Fibroblast of peridontal ligament (primary cell): ENCODE data around the gene TAF8.
"Not testable (repeated sequence)": the region's sequence is repeated elsewhere in the genome, so short reads cannot be mapped to it uniquely, and the experiment has no call there.

Experiments used
- DNase-seq: peaks from one replicate; pipeline ENCODE4 v3.0.0-alpha.2; 2010; ENCODE audit errors: extremely low read depth

TAF8 gene

GRCh38 chr6:42028234-42029061 lies 21.9 kb upstream of the TAF8 start:
- DNase-seq = no peak

GRCh38 chr6:42029062-42029685 lies 21.1 kb upstream of the TAF8 start:
- DNase-seq = no peak

- no peak for DNase-seq
Observed at GRCh38 chr6:42029881-42030280, 20.4 kb upstream of the TAF8 start.

GRCh38 chr6:42030585-42031506 lies 19.5 kb upstream of the TAF8 start:
- DNase-seq = no peak

DNA sequence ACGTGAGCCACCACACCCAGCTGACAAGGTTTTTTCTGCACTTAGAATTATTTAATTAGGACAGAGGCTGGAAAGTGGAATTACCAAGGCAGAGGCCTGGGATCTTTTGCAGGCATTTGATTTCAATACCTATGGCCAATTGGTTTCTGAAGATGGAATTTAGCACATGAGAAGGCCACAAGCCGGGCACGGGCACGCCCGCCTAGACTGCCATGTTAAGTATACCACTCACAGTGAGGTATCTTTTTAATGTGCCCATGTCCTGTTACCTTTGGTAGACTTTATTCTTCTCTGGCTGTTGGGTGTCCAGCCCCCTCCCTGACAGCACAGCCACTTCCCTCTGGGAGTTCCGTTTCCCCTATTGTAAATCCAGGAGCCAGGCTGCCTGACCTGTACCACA lies 18.0 kb upstream of the TAF8 start:
- DNase-seq = no peak

GRCh38 chr6:42037669-42038068 lies 12.7 kb upstream of the TAF8 start:
- DNase-seq = not testable (repeated sequence)

GRCh38 chr6:42038163-42038562 lies 12.2 kb upstream of the TAF8 start:
- DNase-seq = no peak

GRCh38 chr6:42038811-42039408 lies 11.4 kb upstream of the TAF8 start:
- DNase-seq = no peak

DNA sequence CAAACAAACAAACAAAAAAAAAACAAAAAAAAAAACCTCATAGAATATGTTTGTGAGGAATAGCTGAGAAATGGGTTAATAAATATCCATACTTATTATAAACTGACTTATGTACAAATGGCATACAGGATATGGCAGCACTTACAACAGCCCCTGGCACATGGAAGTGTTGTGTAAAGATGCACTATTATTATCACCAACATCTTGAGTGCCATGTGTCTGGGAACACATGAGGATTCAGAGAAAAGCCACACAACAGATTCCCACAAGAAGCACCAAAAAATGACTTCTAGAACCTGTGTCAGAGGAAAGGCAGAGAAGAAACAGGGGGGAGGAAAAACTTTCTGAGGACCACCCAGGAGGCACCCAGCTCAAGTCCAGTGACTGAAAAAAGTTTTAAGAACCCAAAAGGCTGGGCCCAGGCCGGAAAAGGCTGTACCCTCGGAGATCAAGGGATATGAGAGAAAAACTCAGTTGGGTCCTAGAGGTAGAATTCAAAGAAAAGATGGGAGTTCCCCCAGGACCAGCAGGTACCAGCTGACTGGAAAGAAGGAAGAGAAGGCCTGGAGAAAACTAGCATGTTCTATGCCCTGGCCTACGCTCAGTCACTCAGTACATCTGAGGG lies 9.4 kb upstream of the TAF8 start:
- no peak for DNase-seq

GRCh38 chr6:42041481-42042053 lies 8.8 kb upstream of the TAF8 start:
- DNase-seq = no peak

DNA sequence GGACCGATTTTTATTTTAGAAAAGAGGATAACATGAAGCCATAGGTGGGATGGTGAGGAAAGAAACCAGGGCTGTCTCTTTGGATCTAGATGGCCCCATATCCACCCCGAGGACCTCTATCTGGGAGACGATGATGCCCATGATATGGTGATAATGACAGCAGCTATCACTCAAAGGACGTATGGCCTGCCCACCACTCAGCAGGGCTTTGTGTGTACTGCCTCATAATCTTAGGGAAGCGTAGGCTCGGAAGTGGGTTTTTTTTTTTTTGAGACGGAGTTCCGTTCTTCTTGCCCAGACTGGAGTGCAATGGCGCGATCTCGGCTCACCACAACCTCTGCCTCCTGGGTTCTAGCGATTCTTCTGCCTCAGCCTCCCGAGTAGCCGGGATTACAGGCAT lies 8.2 kb upstream of the TAF8 start:
- no peak for DNase-seq

GRCh38 chr6:42043787-42044475 lies 6.4 kb upstream of the TAF8 start:
- DNase-seq = peak; percentile 82

DNA sequence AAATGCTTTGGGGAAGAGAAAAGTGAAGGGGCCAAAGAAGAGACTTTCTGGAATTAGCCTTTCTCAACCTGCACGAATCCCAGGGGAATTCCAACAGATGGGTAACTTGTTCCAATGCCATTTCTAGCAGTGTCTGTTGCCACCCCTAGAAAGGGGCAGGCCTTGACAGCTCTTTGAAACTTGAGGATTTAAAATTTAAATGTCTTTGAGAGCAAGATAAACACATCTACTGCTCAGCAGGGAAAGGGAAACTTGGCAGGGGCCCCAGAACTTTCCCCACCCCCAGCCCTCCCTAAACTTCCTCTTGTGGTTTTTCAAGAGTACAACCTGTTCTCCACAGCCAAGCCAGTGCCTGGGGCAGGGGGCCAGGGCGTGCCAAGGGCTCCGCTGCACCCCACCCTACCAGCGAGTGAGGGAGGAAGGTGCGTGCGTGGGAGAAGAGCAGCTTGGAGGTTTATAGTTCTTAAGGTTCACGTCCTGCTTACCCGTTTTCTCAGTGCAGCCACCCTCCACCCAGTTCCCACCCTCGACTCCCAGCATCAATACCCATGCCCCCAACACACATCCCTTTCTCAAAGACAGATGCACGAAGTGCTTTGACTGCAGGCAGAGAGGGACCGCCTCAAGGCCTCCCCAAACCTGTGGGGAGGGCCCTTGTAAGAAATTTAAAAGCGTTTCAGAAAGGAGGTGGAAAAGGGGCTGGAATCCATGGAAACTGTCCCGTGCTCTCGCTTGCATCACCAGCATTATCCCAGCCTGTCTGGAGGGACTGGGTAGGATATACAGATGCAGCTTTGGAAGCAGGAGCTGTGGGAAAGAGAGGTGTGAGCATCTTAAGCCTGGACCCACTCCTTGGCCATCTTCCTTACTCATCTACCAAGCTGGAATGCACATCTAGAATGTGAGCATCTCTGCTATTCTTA lies 4.5 kb upstream of the TAF8 start:
- peak; percentile 67 for DNase-seq

GRCh38 chr6:42046464-42047212 lies 3.7 kb upstream of the TAF8 start:
- DNase-seq = peak; percentile 52

DNA sequence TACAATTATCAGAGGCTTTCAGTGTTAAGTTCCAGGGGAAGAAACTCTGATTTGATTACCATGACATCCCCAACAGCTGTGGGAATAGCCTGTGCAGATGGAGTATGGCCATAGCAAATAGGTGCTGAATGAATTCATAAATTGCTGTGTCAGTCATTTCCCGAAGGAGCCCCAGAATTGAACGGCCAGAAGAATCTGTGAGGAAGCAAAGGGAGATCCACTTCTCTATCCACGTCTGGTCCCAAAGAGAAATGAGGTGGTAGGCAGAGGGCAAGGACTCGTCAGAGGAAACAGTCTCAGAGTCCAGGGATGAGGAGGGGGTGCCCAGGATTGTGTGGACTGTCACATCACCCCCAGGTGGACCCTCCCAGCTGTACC lies 3.1 kb upstream of the TAF8 start:
- DNase-seq = no peak

- no peak for DNase-seq
Observed at GRCh38 chr6:42047790-42048405, 2.4 kb upstream of the TAF8 start.

DNA sequence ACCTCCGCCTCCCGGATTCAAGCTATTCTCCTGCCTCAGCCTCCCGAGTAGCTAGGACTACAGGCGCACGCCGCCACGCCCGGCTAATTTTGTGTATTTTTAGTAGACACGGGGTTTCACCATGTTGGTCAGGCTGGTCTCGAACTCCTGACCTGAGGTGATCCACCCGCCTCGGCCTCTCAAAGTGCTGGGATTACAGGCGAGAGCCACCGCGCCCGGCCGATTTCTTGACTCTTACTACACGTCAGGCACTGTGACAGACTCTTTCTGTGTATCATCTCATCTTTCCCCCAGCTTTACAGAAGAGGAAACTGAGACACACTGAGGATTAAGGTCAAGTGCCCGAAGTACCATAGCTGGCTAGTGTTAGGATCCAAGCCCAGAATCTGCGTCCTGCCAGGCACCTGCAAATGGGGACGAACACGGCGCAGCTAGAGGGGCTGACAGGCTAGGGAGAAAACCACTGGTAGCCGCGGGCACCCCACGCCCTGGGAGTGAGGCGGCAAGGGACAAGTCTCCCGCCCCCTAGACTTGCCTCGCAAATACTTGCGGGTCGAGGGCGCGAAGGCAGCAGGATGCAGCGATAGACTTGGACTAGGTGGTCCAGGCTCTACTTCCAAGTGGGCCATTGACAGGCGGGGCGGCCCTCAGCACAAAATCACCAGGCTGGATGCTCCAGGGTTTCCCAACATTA lies 1.1 kb upstream of the TAF8 start:
- DNase-seq = no peak

GRCh38 chr6:42049948-42050296 lies 402 bp upstream of the TAF8 start:
- no peak for DNase-seq
